KMS-11 (cell line): ENCODE measurements around the gene TSHZ3.

Experiments used
- H2AFZ ChIP-seq: fragments of 200-600 bp; sonication (generic); 2 replicates; pipeline ENCODE4 v1.6.1; 2016; ENCODE audit warnings: antibody characterized with exemption, mixed run types, low read depth
- H3K27ac ChIP-seq: fragments of 200-600 bp; sonication (generic); 2 replicates; pipeline ENCODE4 v1.6.1; 2016; ENCODE audit warnings: mild to moderate bottlenecking, mixed run types
- H3K27me3 ChIP-seq: fragments of 200-600 bp; sonication (generic); 2 replicates; pipeline ENCODE4 v1.6.1; 2017; ENCODE audit warnings: mild to moderate bottlenecking, low read depth, mixed run types, moderate library complexity; ENCODE audit not compliant: insufficient read depth
- H3K36me3 ChIP-seq: fragments of 200-600 bp; sonication (generic); 2 replicates; pipeline ENCODE4 v1.6.1; 2017; ENCODE audit warnings: mild to moderate bottlenecking, mixed run types; ENCODE audit not compliant: insufficient read depth
- H3K4me1 ChIP-seq: fragments of 200-600 bp; sonication (generic); 2 replicates; pipeline ENCODE4 v1.6.1; 2016; ENCODE audit warnings: mild to moderate bottlenecking, low read depth, mixed run types; ENCODE audit not compliant: poor library complexity, severe bottlenecking
- H3K4me2 ChIP-seq: fragments of 200-600 bp; sonication (generic); 2 replicates; pipeline ENCODE4 v1.7.0; 2016; ENCODE audit warnings: mild to moderate bottlenecking, mixed run types
- H3K4me3 ChIP-seq: fragments of 200-600 bp; sonication (generic); IDR thresholded peaks from 2 replicates; pipeline ENCODE4 v1.6.1; 2017; ENCODE audit warnings: low read depth, low read length, mixed read lengths; ENCODE audit not compliant: insufficient read depth
- H3K79me2 ChIP-seq: fragments of 200-600 bp; sonication (generic); 2 replicates; pipeline ENCODE4 v1.6.1; 2016; ENCODE audit warnings: low read depth, mixed run types; ENCODE audit not compliant: insufficient read depth
- H3K9ac ChIP-seq: fragments of 200-600 bp; sonication (generic); 2 replicates; pipeline ENCODE4 v1.6.1; 2016; ENCODE audit warnings: mild to moderate bottlenecking, mixed run types
- H4K20me1 ChIP-seq: fragments of 200-600 bp; sonication (generic); 2 replicates; pipeline ENCODE4 v1.6.1; 2016; ENCODE audit warnings: mild to moderate bottlenecking, mixed run types; ENCODE audit not compliant: insufficient read depth
- TF ChIP-seq, protein P1 (sequence below): fragments of 200-600 bp; sonication (generic); conservative IDR thresholded peaks from 2 replicates; pipeline ENCODE4 v1.6.1; 2017; ENCODE audit warnings: low read depth, mild to moderate bottlenecking, antibody characterized with exemption, low read length, moderate library complexity, mixed read lengths

The TSHZ3 gene

DNA sequence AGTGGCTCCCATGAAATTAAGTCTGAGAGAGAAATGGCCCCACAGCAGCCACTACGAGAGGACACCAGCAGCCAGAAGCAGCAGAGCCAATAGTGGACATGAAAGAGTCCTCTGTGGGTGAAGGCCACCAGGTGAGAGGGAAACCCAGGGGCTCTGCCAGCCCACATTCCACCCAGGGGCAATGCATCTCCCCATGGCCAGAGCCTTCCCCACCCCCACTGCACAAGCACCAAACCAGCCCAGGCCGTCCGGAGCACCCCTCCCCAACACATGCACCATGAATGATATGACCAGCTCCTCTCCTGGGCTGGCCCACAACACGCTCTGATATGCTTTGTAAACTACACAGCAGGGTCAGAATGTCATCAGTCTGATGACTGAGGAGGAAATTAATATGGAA lies 66.9 kb downstream of the TSHZ3 start:
- Histone ChIP-seq H2AFZ (no peak overlapping the region), H4K20me1 (no peaks in the 10 kb centered on the region), H3K9ac (no peak overlapping the region), H3K4me3 (no peak overlapping the region), H3K36me3 (no peaks in the 10 kb centered on the region), H3K4me1 (no peaks in the 10 kb centered on the region), H3K79me2 (no peaks in the 10 kb centered on the region), H3K27ac (no peak overlapping the region), H3K4me2 (no peak overlapping the region), H3K27me3 (no peaks in the 10 kb centered on the region)
- TF ChIP-seq, protein P1, sequence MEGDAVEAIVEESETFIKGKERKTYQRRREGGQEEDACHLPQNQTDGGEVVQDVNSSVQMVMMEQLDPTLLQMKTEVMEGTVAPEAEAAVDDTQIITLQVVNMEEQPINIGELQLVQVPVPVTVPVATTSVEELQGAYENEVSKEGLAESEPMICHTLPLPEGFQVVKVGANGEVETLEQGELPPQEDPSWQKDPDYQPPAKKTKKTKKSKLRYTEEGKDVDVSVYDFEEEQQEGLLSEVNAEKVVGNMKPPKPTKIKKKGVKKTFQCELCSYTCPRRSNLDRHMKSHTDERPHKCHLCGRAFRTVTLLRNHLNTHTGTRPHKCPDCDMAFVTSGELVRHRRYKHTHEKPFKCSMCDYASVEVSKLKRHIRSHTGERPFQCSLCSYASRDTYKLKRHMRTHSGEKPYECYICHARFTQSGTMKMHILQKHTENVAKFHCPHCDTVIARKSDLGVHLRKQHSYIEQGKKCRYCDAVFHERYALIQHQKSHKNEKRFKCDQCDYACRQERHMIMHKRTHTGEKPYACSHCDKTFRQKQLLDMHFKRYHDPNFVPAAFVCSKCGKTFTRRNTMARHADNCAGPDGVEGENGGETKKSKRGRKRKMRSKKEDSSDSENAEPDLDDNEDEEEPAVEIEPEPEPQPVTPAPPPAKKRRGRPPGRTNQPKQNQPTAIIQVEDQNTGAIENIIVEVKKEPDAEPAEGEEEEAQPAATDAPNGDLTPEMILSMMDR: no peak

DNA sequence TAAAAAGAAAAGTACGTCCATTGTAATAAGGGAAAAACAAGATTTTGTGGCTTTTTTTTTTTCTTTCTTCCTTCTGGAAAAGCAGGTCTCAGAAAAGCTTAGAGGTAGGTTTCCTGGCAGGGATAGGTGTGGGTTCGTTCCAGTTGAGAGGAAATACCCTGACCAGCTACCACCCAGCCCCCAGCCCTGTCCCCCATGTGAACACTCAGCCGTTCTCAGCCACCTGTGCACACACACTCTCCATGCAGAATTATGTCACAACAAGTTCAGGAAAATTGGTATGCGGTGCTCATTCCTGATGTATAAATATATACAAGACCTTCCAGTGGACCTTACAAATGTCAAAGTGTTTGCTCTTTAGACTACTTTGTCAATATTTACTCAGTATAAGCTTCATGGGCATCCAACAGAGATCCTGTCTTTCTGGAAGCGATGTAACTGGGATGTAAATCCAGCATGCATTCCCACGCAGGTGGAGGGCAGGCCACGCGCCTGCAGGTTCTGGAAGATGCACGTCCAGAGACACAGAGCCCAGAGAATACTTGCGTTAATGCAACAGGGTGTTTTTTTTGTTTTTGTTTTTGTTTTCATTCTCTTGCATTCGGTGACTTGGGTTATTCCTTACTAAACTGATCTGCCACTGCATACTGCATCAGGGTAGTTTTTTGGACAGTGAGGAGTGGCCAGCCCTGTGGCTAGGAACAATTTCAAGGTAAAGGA lies 68.8 kb downstream of the TSHZ3 start:
- Histone ChIP-seq H3K9ac (no peak overlapping the region), H3K27me3 (no peaks in the 10 kb centered on the region), H4K20me1 (no peaks in the 10 kb centered on the region), H3K27ac (no peak overlapping the region), H3K4me2 (no peak overlapping the region), H2AFZ (no peak overlapping the region), H3K36me3 (no peaks in the 10 kb centered on the region), H3K4me3 (no peak overlapping the region), H3K4me1 (no peaks in the 10 kb centered on the region), H3K79me2 (no peaks in the 10 kb centered on the region)
- TF ChIP-seq, protein P1: no peak

DNA sequence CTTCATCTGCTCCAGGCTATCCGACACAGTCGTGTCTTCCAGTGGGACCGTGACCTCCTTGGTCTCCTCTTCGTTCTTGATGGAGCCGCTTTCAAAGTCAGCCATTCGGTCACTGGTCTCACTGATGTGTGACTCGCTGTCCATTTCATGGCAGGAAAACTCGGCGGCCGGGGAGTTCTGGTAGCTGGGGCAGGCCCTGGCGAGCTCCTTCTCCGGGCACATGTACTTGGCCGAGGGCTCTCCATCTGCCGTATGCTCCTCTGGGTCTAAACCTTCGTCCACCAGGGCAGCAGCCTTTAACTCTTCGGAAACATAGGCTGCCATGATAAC lies 69.8 kb downstream of the TSHZ3 start:
- Histone ChIP-seq H4K20me1 (no peaks in the 10 kb centered on the region), H3K4me3 (no peak overlapping the region), H3K4me2 (no peak overlapping the region), H3K9ac (no peak overlapping the region), H3K36me3 (no peaks in the 10 kb centered on the region), H3K4me1 (no peaks in the 10 kb centered on the region), H3K27me3 (no peaks in the 10 kb centered on the region), H3K27ac (no peak overlapping the region), H3K79me2 (no peaks in the 10 kb centered on the region), H2AFZ (no peak overlapping the region)
- TF ChIP-seq, protein P1: no peak

DNA sequence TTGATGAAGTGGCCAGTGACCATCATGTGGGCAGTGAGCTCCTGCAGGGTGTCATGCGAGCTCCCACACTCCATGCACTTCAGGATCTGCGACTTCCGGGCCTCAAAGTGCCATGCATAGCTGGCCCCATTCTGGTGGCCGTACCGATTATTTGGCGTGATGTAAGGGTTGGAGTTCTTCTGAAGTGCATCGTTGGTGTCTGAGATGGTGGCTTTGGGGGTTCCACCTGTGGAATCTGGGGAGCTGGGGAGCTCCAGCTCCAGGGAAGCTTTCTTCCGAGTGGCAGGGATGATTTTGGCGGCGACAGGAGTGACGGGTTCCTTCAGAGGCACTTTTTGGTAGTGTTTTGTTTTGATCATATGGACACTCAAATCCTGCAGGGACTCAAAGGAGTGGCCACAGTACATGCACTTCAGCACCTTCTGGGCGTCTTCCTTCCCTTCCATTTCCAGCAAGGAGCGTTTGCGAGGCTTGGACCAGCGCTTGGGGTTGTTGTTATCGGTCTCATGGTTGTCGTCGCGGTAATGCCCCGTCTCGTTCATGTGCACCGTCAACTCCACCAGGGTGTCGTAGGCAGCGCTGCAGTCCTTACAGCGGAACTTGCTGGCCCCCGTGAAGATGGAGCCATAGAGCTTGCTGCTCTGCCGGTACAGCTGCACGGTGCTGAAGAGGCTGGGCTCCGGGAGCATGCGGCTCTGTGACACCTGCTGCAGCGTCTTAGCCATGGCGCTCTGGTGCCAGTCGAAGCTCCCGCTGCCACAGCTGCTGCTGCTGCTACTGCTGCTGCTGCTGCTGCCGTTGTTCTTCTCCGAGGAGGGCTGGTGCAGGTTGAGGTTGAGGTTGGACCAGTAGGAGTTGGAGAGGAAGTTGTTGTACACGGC lies 70.4 kb downstream of the TSHZ3 start:
- no peaks in the 10 kb centered on the region for H3K4me1 ChIP-seq
- no peak overlapping the region for H2AFZ ChIP-seq
- no peak overlapping the region for H3K9ac ChIP-seq
- no peak overlapping the region for H3K27ac ChIP-seq
- H3K36me3 ChIP-seq: no peaks in the 10 kb centered on the region
- H4K20me1 ChIP-seq: no peaks in the 10 kb centered on the region
- no peak overlapping the region for H3K4me2 ChIP-seq
- TF ChIP-seq, protein P1: no peak
- no peaks in the 10 kb centered on the region for H3K79me2 ChIP-seq
- H3K27me3 ChIP-seq: no peaks in the 10 kb centered on the region
- H3K4me3 ChIP-seq: no peak overlapping the region
